HCT116 (cell line): ENCODE results near the gene CCDC158.

Source experiments
- CEBPB ChIP-seq: IDR thresholded peaks from 2 replicates; pipeline ENCODE4 v1.6.1; 2012; ENCODE audit warnings: low read depth
- CTCF ChIP-seq, 3 experiments: fragments of 200-600 bp in 1 of 3; sonication (generic) in 1 of 3; IDR thresholded peaks in 2 of 3; conservative IDR thresholded peaks in 1 of 3; 2 replicates each; pipeline ENCODE4 v1.5.1; 2012 to 2017; ENCODE audit warnings: low read depth in 2 of 3, low read length in 2 of 3, antibody characterized with exemption in 1 of 3, borderline replicate concordance in 1 of 3, control low read depth in 1 of 3, mild to moderate bottlenecking in 1 of 3, mixed read lengths in 1 of 3, mixed run types in 1 of 3, moderate library complexity in 1 of 3; ENCODE audit not compliant: insufficient read depth in 1 of 3
- JUND ChIP-seq: IDR thresholded peaks from 2 replicates; pipeline ENCODE4 v1.6.1; 2012
- POLR2A ChIP-seq: IDR thresholded peaks from 2 replicates; pipeline ENCODE4 v1.7.0; 2011; ENCODE audit warnings: borderline replicate concordance; ENCODE audit not compliant: insufficient read depth, insufficient read length; ENCODE audit errors: extremely low read depth
- REST ChIP-seq: IDR thresholded peaks from 2 replicates; pipeline ENCODE4 v1.6.1; 2012; ENCODE audit warnings: low read depth
- SP1 ChIP-seq: IDR thresholded peaks from 2 replicates; pipeline ENCODE4 v1.6.1; 2012; ENCODE audit warnings: low read depth
- ZNF274 ChIP-seq: fragments of 200-500 bp; sonication (Bioruptor generic); IDR thresholded peaks from 2 replicates; pipeline ENCODE4 v1.6.1; 2014; ENCODE audit warnings: mild to moderate bottlenecking, low read depth, low read length, inconsistent platforms

- no peak for TF ChIP-seq ZNF274
- TF ChIP-seq JUND = no peak
- no peak for TF ChIP-seq SP1
- no peak for TF ChIP-seq POLR2A
- TF ChIP-seq CTCF (IDR thresholded peaks at IDR 0.05 in 2 of 3, conservative IDR thresholded peaks at IDR 0.05 in 1 of 3; ENCODE audit: borderline replicate concordance in 1 of 3, insufficient read depth in 1 of 3, low read depth in 2 of 3, low read length in 2 of 3) = no peak
- TF ChIP-seq CEBPB = no peak
- no peak for TF ChIP-seq REST
Measured at GRCh38 chr4:76265631-76266218, 155.2 kb downstream of the CCDC158 start.
